Erythroblast (primary cell): ENCODE results near the gene SFXN5.

Experiments
- GATA1 ChIP-seq: IDR thresholded peaks from 2 replicates; pipeline ENCODE4 v1.6.1; 2011; ENCODE audit warnings: low read depth, mild to moderate bottlenecking, control low read depth, low read length, moderate library complexity
- POLR2A ChIP-seq: IDR thresholded peaks from 2 replicates; pipeline ENCODE4 v1.6.1; 2011; ENCODE audit warnings: mild to moderate bottlenecking, low read length

DNA sequence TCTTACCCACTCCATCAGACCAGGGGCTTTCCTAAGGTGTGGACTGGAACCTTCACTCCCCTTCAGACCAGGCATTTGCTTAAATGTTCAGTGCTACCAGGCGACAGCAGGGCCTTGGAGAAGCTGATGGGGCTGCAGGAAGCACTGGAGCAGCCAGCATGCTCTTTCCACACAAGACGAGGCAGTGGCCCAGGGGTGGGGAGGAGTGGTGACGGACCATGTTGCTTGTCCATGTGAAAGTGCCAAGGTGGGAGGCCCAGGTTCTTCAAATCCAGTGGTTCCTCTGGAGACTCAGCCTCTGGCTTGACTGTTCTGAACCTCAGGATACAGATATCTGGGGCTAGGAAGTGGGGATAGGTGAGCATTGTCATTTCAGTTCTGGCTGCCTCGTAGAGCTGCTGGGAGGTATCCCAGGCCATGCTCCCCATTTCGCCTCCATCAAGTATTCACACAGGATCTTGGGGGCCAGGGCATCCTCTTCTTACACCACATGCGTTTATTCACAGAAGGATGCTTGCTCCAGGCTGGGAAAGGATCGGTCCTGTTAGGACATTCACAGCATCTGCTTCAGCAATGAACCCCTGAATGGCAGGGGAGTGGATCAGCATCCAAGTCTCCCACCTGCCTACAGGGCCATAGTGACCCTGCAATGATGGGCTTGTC lies 62.2 kb downstream of the SFXN5 start:
- TF ChIP-seq POLR2A, result no peak
- TF ChIP-seq GATA1, result no peak
